ENCODE measurements around the gene WNK2.

The WNK2 gene

GRCh38 chr9:93187047-93187446, 3.1 kb downstream of the WNK2 start:
- Histone ChIP-seq H3K79me2 (ENCODE audit: insufficient read depth, low read length) (no peaks in the 10 kb centered on the region), H4K20me1 (ENCODE audit: low read depth, low read length) (no peaks in the 10 kb centered on the region), H3K4me2 (ENCODE audit: low read depth, low read length, poor library complexity, severe bottlenecking) (no peak overlapping the region), H3K36me3 (ENCODE audit: low read length) (no peaks in the 10 kb centered on the region), H3K27ac (ENCODE audit: low read depth, low read length) (no peak overlapping the region), H3K9me3 (ENCODE audit: insufficient read depth, low read length) (no peaks in the 10 kb centered on the region), H3F3A (ENCODE audit: insufficient read depth) (no peaks in the 10 kb centered on the region), H3K4me3 (ENCODE audit: insufficient read depth, low read length, poor library complexity, severe bottlenecking) (no peak overlapping the region), H2AFZ (ENCODE audit: low read depth, low read length, severe bottlenecking) (no peak overlapping the region), H3K9ac (ENCODE audit: low read length) (no peak overlapping the region), H3K9me2 (replicated peaks; ENCODE audit: insufficient read depth, low read length) (no peaks in the 10 kb centered on the region), H3K27me3 (ENCODE audit: low read length) (no peaks in the 10 kb centered on the region)
- no peak for TF ChIP-seq CTCF (IDR thresholded peaks at IDR 0.05; ENCODE audit: insufficient read depth, low read length, poor library complexity, severe bottlenecking)
- TF ChIP-seq EZH2phosphoT487 (conservative IDR thresholded peaks at IDR 0.05; ENCODE audit: low read length): no peak

GRCh38 chr9:93187574-93187973, 3.6 kb downstream of the WNK2 start:
- H4K20me1 ChIP-seq (ENCODE audit: low read depth, low read length): no peaks in the 10 kb centered on the region
- H3K36me3 ChIP-seq (ENCODE audit: low read length): no peaks in the 10 kb centered on the region
- H3K4me3 ChIP-seq (ENCODE audit: insufficient read depth, low read length, poor library complexity, severe bottlenecking): no peak overlapping the region
- H3K27me3 ChIP-seq (ENCODE audit: low read length): no peaks in the 10 kb centered on the region
- H3F3A ChIP-seq (ENCODE audit: insufficient read depth): no peaks in the 10 kb centered on the region
- TF ChIP-seq EZH2phosphoT487 (conservative IDR thresholded peaks at IDR 0.05; ENCODE audit: low read length) (no peak), CTCF (IDR thresholded peaks at IDR 0.05; ENCODE audit: insufficient read depth, low read length, poor library complexity, severe bottlenecking) (no peak)
- no peak overlapping the region for H3K27ac ChIP-seq (ENCODE audit: low read depth, low read length)
- H3K79me2 ChIP-seq (ENCODE audit: insufficient read depth, low read length): no peaks in the 10 kb centered on the region
- H3K4me2 ChIP-seq (ENCODE audit: low read depth, low read length, poor library complexity, severe bottlenecking): no peak overlapping the region
- H3K9me3 ChIP-seq (ENCODE audit: insufficient read depth, low read length): no peaks in the 10 kb centered on the region
- H2AFZ ChIP-seq (ENCODE audit: low read depth, low read length, severe bottlenecking): no peak overlapping the region
- H3K9me2 ChIP-seq (replicated peaks; ENCODE audit: insufficient read depth, low read length): no peaks in the 10 kb centered on the region
- no peak overlapping the region for H3K9ac ChIP-seq (ENCODE audit: low read length)

GRCh38 chr9:93188426-93189368, 4.8 kb downstream of the WNK2 start:
- Histone ChIP-seq H3K4me2 (ENCODE audit: low read depth, low read length, poor library complexity, severe bottlenecking) (no peak overlapping the region), H3K9me3 (ENCODE audit: insufficient read depth, low read length) (no peaks in the 10 kb centered on the region), H2AFZ (ENCODE audit: low read depth, low read length, severe bottlenecking) (no peak overlapping the region), H3K27me3 (ENCODE audit: low read length) (no peaks in the 10 kb centered on the region), H4K20me1 (ENCODE audit: low read depth, low read length) (no peaks in the 10 kb centered on the region), H3K36me3 (ENCODE audit: low read length) (no peaks in the 10 kb centered on the region), H3K4me3 (ENCODE audit: insufficient read depth, low read length, poor library complexity, severe bottlenecking) (no peak overlapping the region), H3K27ac (ENCODE audit: low read depth, low read length) (no peak overlapping the region), H3K79me2 (ENCODE audit: insufficient read depth, low read length) (no peaks in the 10 kb centered on the region), H3K9me2 (replicated peaks; ENCODE audit: insufficient read depth, low read length) (no peaks in the 10 kb centered on the region), H3F3A (ENCODE audit: insufficient read depth) (no peaks in the 10 kb centered on the region), H3K9ac (ENCODE audit: low read length) (no peak overlapping the region)
- no peak for TF ChIP-seq EZH2phosphoT487 (conservative IDR thresholded peaks at IDR 0.05; ENCODE audit: low read length)
- no peak for TF ChIP-seq CTCF (IDR thresholded peaks at IDR 0.05; ENCODE audit: insufficient read depth, low read length, poor library complexity, severe bottlenecking)
